Endothelial cell of umbilical vein (primary cell): ENCODE measurements around the gene SELPLG. TPM values are rescaled to one million over a fixed set of nuclear protein-coding genes. Genes with fewer than 3 reads are reported as not detected.
A peak's percentile ranks its signal among the peaks of the same experiment; 100 is the strongest.

Source experiments
- BruUV-seq: library from RNA; stranded (reverse); fragments of 400-500 nt; replicated peaks from 2 replicates; lab custom pipeline; 2021; lab: Mats Ljungman, UMichigan
- CTCF ChIA-PET: fragments of 300-600, 350-600 bp; sonication (Branson Sonifier 250); formaldehyde crosslinking; loops from one replicate; lab custom pipeline; 2021; ENCODE audit warnings: antibody characterized with exemption, inconsistent platforms; lab: Charles Lee
- POLR2A ChIA-PET: fragments of 300-600, 350-600 bp; sonication (Branson Sonifier 250); formaldehyde crosslinking; loops from one replicate; lab custom pipeline; 2021; ENCODE audit warnings: antibody characterized with exemption, inconsistent platforms; lab: Charles Lee
- DNase-seq: peaks from one replicate; pipeline ENCODE4 v3.0.0-alpha.2; 2011; ENCODE audit warnings: low read depth, low spot score
- FAIRE-seq: peaks from 2 replicates; lab custom pipeline; 2011; peaks lifted over from hg19 to GRCh38; lab: Jason Lieb, UNC
- H2AFZ ChIP-seq: 2 replicates; pipeline ENCODE4 v1.6.0; 2012; ENCODE audit warnings: low read depth, low read length, control low read depth, inconsistent platforms
- H3K27ac ChIP-seq: 2 replicates; pipeline ENCODE4 v1.5.1; 2011; ENCODE audit warnings: low read depth, mild to moderate bottlenecking, control low read depth, low read length, moderate library complexity; ENCODE audit not compliant: insufficient read depth
- H3K27me3 ChIP-seq, 2 experiments: 2 replicates each; pipeline versions ENCODE4 v1.6.0 to v1.6.1; 2011; ENCODE audit warnings: low read length in 2 of 2, mixed read lengths in 1 of 2; ENCODE audit not compliant: control insufficient read depth in 2 of 2, insufficient read depth in 2 of 2
- H3K36me3 ChIP-seq, 2 experiments: 2 replicates in 1 of 2; 3 replicates in 1 of 2; pipeline ENCODE4 v1.5.1; 2011; ENCODE audit warnings: low read length in 2 of 2, mild to moderate bottlenecking in 1 of 2, moderate library complexity in 1 of 2; ENCODE audit not compliant: control insufficient read depth in 2 of 2, insufficient read depth in 2 of 2; ENCODE audit errors: extremely low read depth in 1 of 2
- H3K4me1 ChIP-seq: 3 replicates; pipeline ENCODE4 v1.5.1; 2011; ENCODE audit warnings: mild to moderate bottlenecking, low read length; ENCODE audit not compliant: control insufficient read depth, insufficient read depth; ENCODE audit errors: extremely low read depth
- H3K4me2 ChIP-seq: 2 replicates; pipeline ENCODE4 v1.6.1; 2011; ENCODE audit warnings: low read length, control low read depth, mixed read lengths; ENCODE audit not compliant: insufficient read depth
- H3K4me3 ChIP-seq, 3 experiments: fragments of 200-600 bp in 1 of 3; sonication (generic), shearing (Covaris generic) in 1 of 3; replicated peaks in 1 of 3; 2 replicates each; pipeline ENCODE4 v1.5.1; 2011 to 2016; ENCODE audit warnings: control low read depth in 3 of 3, low read length in 3 of 3, mild to moderate bottlenecking in 2 of 3, inconsistent platforms in 1 of 3, low read depth in 1 of 3, moderate library complexity in 1 of 3; ENCODE audit not compliant: insufficient read depth in 1 of 3
- H3K79me2 ChIP-seq: 2 replicates; pipeline ENCODE4 v1.6.0; 2012; ENCODE audit warnings: low read length, inconsistent platforms; ENCODE audit not compliant: control insufficient read depth, insufficient read depth
- H3K9ac ChIP-seq: replicated peaks from 2 replicates; pipeline ENCODE3; 2011; ENCODE audit warnings: low read length, control low read depth; ENCODE audit not compliant: insufficient read depth; ENCODE audit errors: extremely low read depth
- H3K9me1 ChIP-seq: replicated peaks from 3 replicates; pipeline ENCODE4 v1.6.0; 2011; ENCODE audit warnings: mild to moderate bottlenecking, low read length; ENCODE audit not compliant: control insufficient read depth, insufficient read depth; ENCODE audit errors: extremely low read depth
- H3K9me3 ChIP-seq: replicated peaks from 2 replicates; pipeline ENCODE4 v1.5.1; 2012; ENCODE audit warnings: low read length, inconsistent platforms; ENCODE audit not compliant: control insufficient read depth, insufficient read depth
- H4K20me1 ChIP-seq: replicated peaks from 2 replicates; pipeline ENCODE3; 2011; ENCODE audit warnings: mild to moderate bottlenecking, low read length; ENCODE audit not compliant: control insufficient read depth, insufficient read depth; ENCODE audit errors: extremely low read depth
- EZH2 ChIP-seq: IDR thresholded peaks from 2 replicates; pipeline ENCODE4 v1.6.1; 2012; ENCODE audit warnings: borderline replicate concordance, low read depth, mild to moderate bottlenecking, moderate library complexity, low read length, inconsistent platforms; ENCODE audit not compliant: severe bottlenecking
- MAX ChIP-seq: IDR thresholded peaks from 2 replicates; pipeline ENCODE4 v1.6.1; 2011; ENCODE audit not compliant: insufficient read depth, insufficient read length
- MYC ChIP-seq: IDR thresholded peaks from one replicate; pipeline ENCODE4 v1.6.1; 2011; ENCODE audit warnings: mild to moderate bottlenecking, low read depth, low read length
- POLR2AphosphoS5 ChIP-seq: IDR thresholded peaks from 2 replicates; pipeline ENCODE4 v1.6.1; 2012; ENCODE audit warnings: low read depth, mild to moderate bottlenecking, control low read depth, low read length, moderate library complexity; ENCODE audit not compliant: insufficient read depth
- dilution Hi-C: fragments of 300-500 bp; cut with MboI; formaldehyde crosslinking; loops from one replicate; pipeline ENCODE4 v1.15.0; 2019; ENCODE audit warnings: low sequenced_read_pairs; ENCODE audit not compliant: extremely low pct_ligation_motif_present
- intact Hi-C: fragments of 100-400 bp; cut with micrococcal nuclease; formaldehyde crosslinking; loops from one replicate; pipeline ENCODE4 v1.10.0; 2022
- polyA plus RNA-seq, 4 experiments: library from polyadenylated mRNA; depleted of rRNA in 3 of 4; stranded (reverse) in 3 of 4; unstranded in 1 of 4; fragments of >200 nt; gene quantifications; 2 replicates each; pipeline versions ENCODE4 v1.2.1 to v1.2.3, GENCODE V29; 2011 to 2012; ENCODE audit warnings: missing spikeins in 1 of 4
- total RNA-seq: library from RNA; stranded (reverse); gene quantifications from 2 replicates; pipeline ENCODE4 v1.2.3, GENCODE V29; 2021

The SELPLG gene
- total and polyA plus RNA-seq, 2 donors (not counting 3 experiments of a cell fraction or from before 2014, with no cell fraction given): 1.0 to 1.2 TPM

GRCh38 chr12:108642899-108643654, 9.4 kb upstream of the SELPLG start:
- DNase-seq: peak; percentile 35
- Histone ChIP-seq H3K27ac (peak overlapping the region; percentile 76), H3K79me2 (no peaks in the 10 kb centered on the region)

GRCh38 chr12:108642269-108642870, 8.7 kb upstream of the SELPLG start:
- H4K20me1 ChIP-seq: no peaks in the 10 kb centered on the region
- ChIA-PET CTCF (no interaction called here), POLR2A (interaction anchor here (0.7 kb wide), 1 partner anchor 42 kb away, joined by 5 read pairs; no protein-coding TSS in a partner anchor)
- no peaks in the 10 kb centered on the region for H3K79me2 ChIP-seq
- intact Hi-C loops (no loop called here), dilution Hi-C loops (no loop called here)
- H3K4me1 ChIP-seq: peaks cover 48% of the 10 kb centered on the region
- H3K9me1 ChIP-seq: no peaks in the 10 kb centered on the region
- TF ChIP-seq POLR2AphosphoS5: no peak
- no peak overlapping the region for H3K27ac ChIP-seq
- H3K4me2 ChIP-seq: no peak overlapping the region
- FAIRE-seq (no peak), DNase-seq (no peak)
- H3K9me3 ChIP-seq: no peaks in the 10 kb centered on the region
- H2AFZ ChIP-seq: no peak overlapping the region
- no peak overlapping the region for H3K9ac ChIP-seq
- no peak overlapping the region for H3K4me3 ChIP-seq
- peaks cover 0 to 1% of the 10 kb centered on the region in 2 experiments for H3K36me3 ChIP-seq
- no TSS peak for BruUV-seq
- H3K27me3 ChIP-seq: no peaks in the 10 kb centered on the region

More at GRCh38 chr12:108642899-108643654, 9.4 kb upstream of the SELPLG start:
- CTCF ChIA-PET: no interaction called here
- H3K4me1 ChIP-seq: peaks cover 50% of the 10 kb centered on the region
- no peak overlapping the region for H2AFZ ChIP-seq
- peaks cover 0 to 7% of the 10 kb centered on the region in 2 experiments for H3K36me3 ChIP-seq
- no peaks in the 10 kb centered on the region for H3K27me3 ChIP-seq
- no TSS peak for BruUV-seq
- no peak for FAIRE-seq
- no peaks in the 10 kb centered on the region for H3K9me1 ChIP-seq
- no peaks in the 10 kb centered on the region for H4K20me1 ChIP-seq
- H3K9me3 ChIP-seq: no peaks in the 10 kb centered on the region
- peak overlapping the region; percentile 44 for H3K9ac ChIP-seq
- H3K4me3 ChIP-seq: no peak overlapping the region
- no peak for TF ChIP-seq MAX
- no peak for TF ChIP-seq MYC
- TF ChIP-seq EZH2: no peak
- no peak for TF ChIP-seq POLR2AphosphoS5
- POLR2A ChIA-PET: interaction anchor here (0.7 kb wide), 1 partner anchor 43 kb away, joined by 5 read pairs; no protein-coding TSS in a partner anchor
- dilution Hi-C loops (no loop called here), intact Hi-C loops (no loop called here)
- H3K4me2 ChIP-seq: no peak overlapping the region
